ENCODE results near the gene ZNF469. TPM values are rescaled to one million over a fixed set of nuclear protein-coding genes. Genes with fewer than 3 reads are reported as not detected.

The ZNF469 gene
- total and polyA plus RNA-seq, 7 donors = under 0.01 to 1.7 (median 0.36) TPM

GRCh38 chr16:88340755-88341150 is 42.0 kb upstream of the ZNF469 start:
- Histone ChIP-seq H3K27me3 (peaks cover 0 to 6% (median 0%) of the 10 kb centered on the region in 3 donors), H3K4me1 (no peaks in the 10 kb centered on the region), H3K4me3 (no peak overlapping the region), H3K9me3 (no peaks in the 10 kb centered on the region), H3K36me3 (no peaks in the 10 kb centered on the region), H3K27ac (no peak overlapping the region)
- intact Hi-C loops (cut with DNase I) = no loop called here
- DNase-seq = no peak
- 48 to 83% methylated on average over 11 of the region's 11 CpGs for WGBS, 2 donors
- TF ChIP-seq POLR2AphosphoS5 (IDR thresholded peaks at IDR 0.05) (no peak), POLR2A (IDR thresholded peaks at IDR 0.05) (no peak), EP300 (IDR thresholded peaks at IDR 0.05) (no peak), CTCF (IDR thresholded peaks at IDR 0.05) (no peak)

- H3K27ac ChIP-seq = no peak overlapping the region
- 90 to 93% methylated on average over 24 of the region's 24 CpGs for WGBS, 2 donors
- H3K4me1 ChIP-seq = no peaks in the 10 kb centered on the region
- intact Hi-C loops (cut with DNase I) = no loop called here
- TF ChIP-seq POLR2AphosphoS5 (IDR thresholded peaks at IDR 0.05) (no peak), CTCF (IDR thresholded peaks at IDR 0.05) (no peak), POLR2A (IDR thresholded peaks at IDR 0.05) (no peak), EP300 (IDR thresholded peaks at IDR 0.05) (no peak)
- H3K27me3 ChIP-seq = peaks cover 0 to 6% (median 0%) of the 10 kb centered on the region in 3 donors
- no peaks in the 10 kb centered on the region for H3K36me3 ChIP-seq
- no peaks in the 10 kb centered on the region for H3K9me3 ChIP-seq
- DNase-seq = no peak
- no peak overlapping the region for H3K4me3 ChIP-seq
Observed at GRCh38 chr16:88341551-88342290, 41.0 kb upstream of the ZNF469 start.

- TF ChIP-seq POLR2AphosphoS5 (IDR thresholded peaks at IDR 0.05) = no peak
- TF ChIP-seq EP300 (IDR thresholded peaks at IDR 0.05) = no peak
- TF ChIP-seq CTCF (IDR thresholded peaks at IDR 0.05) = no peak
- TF ChIP-seq POLR2A (IDR thresholded peaks at IDR 0.05) = no peak
- no peak overlapping the region for H3K27ac ChIP-seq
Observed at GRCh38 chr16:88342491-88342890, 40.3 kb upstream of the ZNF469 start.

GRCh38 chr16:88343271-88343791 is 39.4 kb upstream of the ZNF469 start:
- TF ChIP-seq CTCF (IDR thresholded peaks at IDR 0.05) = no peak
- TF ChIP-seq POLR2A (IDR thresholded peaks at IDR 0.05) = no peak
- TF ChIP-seq EP300 (IDR thresholded peaks at IDR 0.05) = no peak
- TF ChIP-seq POLR2AphosphoS5 (IDR thresholded peaks at IDR 0.05) = no peak
- WGBS, 2 donors = 88 to 89% methylated on average over 8 of the region's 8 CpGs
- intact Hi-C loops (cut with DNase I) = no loop called here

More at GRCh38 chr16:88342491-88342890, 40.3 kb upstream of the ZNF469 start:
- Histone ChIP-seq H3K4me3 (no peak overlapping the region), H3K36me3 (no peaks in the 10 kb centered on the region), H3K9me3 (no peaks in the 10 kb centered on the region), H3K27me3 (peaks cover 0 to 6% (median 0%) of the 10 kb centered on the region in 3 donors), H3K4me1 (no peaks in the 10 kb centered on the region)
- no peak for DNase-seq
- intact Hi-C loops (cut with DNase I) = no loop called here
- WGBS, 2 donors = 91 to 96% methylated on average over 16 of the region's 16 CpGs

More at GRCh38 chr16:88343271-88343791, 39.4 kb upstream of the ZNF469 start:
- Histone ChIP-seq H3K4me1 (no peaks in the 10 kb centered on the region), H3K27ac (no peak overlapping the region), H3K36me3 (no peaks in the 10 kb centered on the region), H3K27me3 (peaks cover 0 to 6% (median 0%) of the 10 kb centered on the region in 3 donors), H3K4me3 (no peak overlapping the region), H3K9me3 (no peaks in the 10 kb centered on the region)
- DNase-seq = no peak
